Left lung (tissue), 10 donors: Measurements from ENCODE around the gene DNASE1. TPM values are rescaled to one million over a fixed set of nuclear protein-coding genes. Genes with fewer than 3 reads are reported as not detected.

Experiments used
- ATAC-seq: fragments of 200-7000 bp; cut with Tn5 transposase; one replicate; pipeline ENCODE4 v1.9.1; 2020; ENCODE audit warnings: moderate library complexity
- DNase-seq, 4 donors: peaks; one replicate each; pipeline ENCODE4 v3.0.0-alpha.2; 2013 to 2020
- H3K27ac ChIP-seq, 2 donors: fragments of 200-600 bp; sonication (generic) in 1 of 2; one replicate each; pipeline versions ENCODE4 v1.5.0 to v1.8.0; 2020 to 2021
- H3K27me3 ChIP-seq, 2 donors: fragments of 200-600 bp; sonication (generic) in 1 of 2; one replicate each; pipeline versions ENCODE4 v1.5.0 to v1.8.0; 2020 to 2021
- H3K36me3 ChIP-seq, 2 donors: fragments of 200-600 bp; sonication (generic) in 1 of 2; one replicate each; pipeline versions ENCODE4 v1.5.0 to v1.8.0; 2020 to 2021
- H3K4me1 ChIP-seq, 2 donors: fragments of 200-600 bp; one replicate each; pipeline ENCODE4 v1.8.0; 2021
- H3K4me3 ChIP-seq, 2 donors: fragments of 200-600 bp; sonication (generic) in 1 of 2; one replicate each; pipeline versions ENCODE4 v1.5.0 to v1.8.0; 2020 to 2021; ENCODE audit warnings: mild to moderate bottlenecking in 1 of 2
- H3K9me3 ChIP-seq, 2 donors: fragments of 200-600 bp; sonication (generic) in 1 of 2; one replicate each; pipeline versions ENCODE4 v1.5.0 to v1.8.0; 2020 to 2021
- intact Hi-C, 2 donors: fragments of 100-400 bp; cut with DNase I; formaldehyde crosslinking; loops; one replicate each; pipeline versions ENCODE4 v1.11.2 to v1.14.2; 2022
- polyA plus RNA-seq, 6 donors: library from polyadenylated mRNA; unstranded; fragments of 120-200 nt; gene quantifications; one replicate each; pipeline ENCODE4 v1.2.1, GENCODE V29; 2013; ENCODE audit not compliant: insufficient read length in 6 of 6
- total RNA-seq, 2 donors: library from RNA; stranded (reverse); fragmentation: NEBNext Ultra II Directional; extraction: Animal tissue kit (Norgen Biotek cat#: 25700); gene quantifications; one replicate each; pipeline ENCODE4 v1.2.1, GENCODE V29; 2021
- TF ChIP-seq, protein P1 (sequence below), 2 donors: fragments of 200-600 bp; sonication (generic) in 1 of 2; IDR thresholded peaks; one replicate each; pipeline versions ENCODE4 v1.5.0 to v1.8.0; 2021; ENCODE audit warnings: antibody characterized with exemption in 2 of 2
- donor health status: DM: no; HTN: yes; CAD: no.
- donor health status: DM: no; HTN: no; CAD: no.

The DNASE1 gene
- total and polyA plus RNA-seq, 8 donors = 14.6 to 30.0 (median 28.1) TPM

DNA sequence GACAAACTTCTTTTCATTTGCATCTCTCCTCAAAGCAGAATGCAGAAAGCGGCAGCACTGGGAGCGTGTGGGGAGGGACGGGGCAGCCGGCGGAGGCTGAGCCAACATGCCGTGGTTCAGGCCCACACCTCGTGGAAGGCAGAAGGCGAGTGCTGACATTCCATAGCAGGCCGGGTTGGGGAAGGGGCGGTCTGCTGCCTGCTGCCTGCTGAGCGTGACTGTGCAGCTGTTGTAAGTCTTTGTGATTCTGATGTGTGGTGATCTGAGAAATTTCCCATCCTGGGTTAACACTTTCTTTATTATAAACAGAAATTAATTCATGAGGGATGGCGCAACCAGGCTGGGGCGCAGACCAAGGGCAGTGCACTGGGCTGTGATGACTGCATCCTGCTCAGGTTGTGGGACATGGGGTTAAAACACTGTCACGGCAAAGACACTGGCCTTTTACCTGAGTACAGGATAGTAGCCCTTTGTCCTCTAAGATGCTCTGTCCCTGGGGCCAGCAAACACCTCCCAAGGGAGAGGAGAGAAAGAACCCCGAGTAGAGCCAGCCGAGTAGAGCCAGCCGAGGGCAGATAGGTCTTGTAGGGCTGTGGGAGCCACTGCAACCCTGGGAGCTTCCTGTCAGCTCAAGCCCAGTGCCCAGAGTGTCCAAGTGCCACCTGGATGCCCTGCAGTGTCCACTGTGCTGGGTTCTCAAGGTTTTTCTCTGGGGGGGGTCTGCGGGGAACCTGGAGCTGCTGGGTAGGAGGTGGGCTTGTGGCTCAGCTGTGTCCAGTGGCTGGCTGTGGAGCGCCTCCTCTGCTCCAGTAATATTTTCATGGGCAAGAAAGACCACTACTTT is 8.8 kb upstream of the DNASE1 start:
- no peak overlapping the region for H3K4me3 ChIP-seq
- intact Hi-C loops = no loop called here
- peak; percentile 9 for ATAC-seq

DNA sequence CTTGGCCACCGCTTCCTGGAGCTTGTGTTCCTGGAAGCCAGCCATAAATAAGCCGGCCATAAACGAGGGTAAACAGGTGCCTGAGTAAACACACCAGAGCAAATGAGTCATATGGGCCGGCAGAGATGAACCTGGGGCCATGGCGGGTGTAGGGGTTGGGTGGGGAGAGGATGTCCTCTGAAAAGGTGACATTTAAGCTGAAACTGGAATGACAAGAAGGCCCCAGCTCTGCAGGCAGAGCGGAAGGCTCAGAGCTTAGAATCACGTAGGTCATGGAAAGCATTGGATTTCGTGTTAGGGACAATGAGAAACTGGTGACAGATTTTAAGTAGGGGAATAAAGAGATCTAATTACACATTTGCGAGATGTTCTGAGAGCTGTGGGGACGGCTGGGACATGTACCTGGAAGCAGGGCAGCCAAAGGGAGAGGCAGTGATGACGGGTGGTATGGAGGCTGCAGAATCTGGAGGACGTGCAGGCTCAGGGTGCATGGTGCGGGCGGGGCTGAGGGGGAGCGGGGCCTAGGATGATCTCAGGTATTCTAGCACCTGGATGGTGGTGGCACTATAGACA is 8.1 kb upstream of the DNASE1 start:
- H3K27me3 ChIP-seq = no peaks in the 10 kb centered on the region
- ATAC-seq = peak; percentile 22
- intact Hi-C loops = no loop called here
- peaks cover 0 to 41% of the 10 kb centered on the region in 2 donors for H3K36me3 ChIP-seq
- H3K9me3 ChIP-seq = no peaks in the 10 kb centered on the region
- TF ChIP-seq, protein P1, sequence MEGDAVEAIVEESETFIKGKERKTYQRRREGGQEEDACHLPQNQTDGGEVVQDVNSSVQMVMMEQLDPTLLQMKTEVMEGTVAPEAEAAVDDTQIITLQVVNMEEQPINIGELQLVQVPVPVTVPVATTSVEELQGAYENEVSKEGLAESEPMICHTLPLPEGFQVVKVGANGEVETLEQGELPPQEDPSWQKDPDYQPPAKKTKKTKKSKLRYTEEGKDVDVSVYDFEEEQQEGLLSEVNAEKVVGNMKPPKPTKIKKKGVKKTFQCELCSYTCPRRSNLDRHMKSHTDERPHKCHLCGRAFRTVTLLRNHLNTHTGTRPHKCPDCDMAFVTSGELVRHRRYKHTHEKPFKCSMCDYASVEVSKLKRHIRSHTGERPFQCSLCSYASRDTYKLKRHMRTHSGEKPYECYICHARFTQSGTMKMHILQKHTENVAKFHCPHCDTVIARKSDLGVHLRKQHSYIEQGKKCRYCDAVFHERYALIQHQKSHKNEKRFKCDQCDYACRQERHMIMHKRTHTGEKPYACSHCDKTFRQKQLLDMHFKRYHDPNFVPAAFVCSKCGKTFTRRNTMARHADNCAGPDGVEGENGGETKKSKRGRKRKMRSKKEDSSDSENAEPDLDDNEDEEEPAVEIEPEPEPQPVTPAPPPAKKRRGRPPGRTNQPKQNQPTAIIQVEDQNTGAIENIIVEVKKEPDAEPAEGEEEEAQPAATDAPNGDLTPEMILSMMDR (IDR thresholded peaks at IDR 0.05) = no peak
- no peak for DNase-seq
- H3K4me3 ChIP-seq = no peak overlapping the region
- H3K27ac ChIP-seq = no peak overlapping the region
- no peaks in the 10 kb centered on the region for H3K4me1 ChIP-seq

More for the DNA sequence above, 8.8 kb upstream of the DNASE1 start:
- H3K27ac ChIP-seq = no peak overlapping the region
- no peaks in the 10 kb centered on the region for H3K27me3 ChIP-seq
- no peaks in the 10 kb centered on the region for H3K4me1 ChIP-seq
- TF ChIP-seq, protein P1 (IDR thresholded peaks at IDR 0.05) = no peak
- H3K9me3 ChIP-seq = no peaks in the 10 kb centered on the region
- peaks cover 0 to 45% of the 10 kb centered on the region in 2 donors for H3K36me3 ChIP-seq
- DNase-seq = peak in 2 of 4 donors; percentile 53 to 69

DNA sequence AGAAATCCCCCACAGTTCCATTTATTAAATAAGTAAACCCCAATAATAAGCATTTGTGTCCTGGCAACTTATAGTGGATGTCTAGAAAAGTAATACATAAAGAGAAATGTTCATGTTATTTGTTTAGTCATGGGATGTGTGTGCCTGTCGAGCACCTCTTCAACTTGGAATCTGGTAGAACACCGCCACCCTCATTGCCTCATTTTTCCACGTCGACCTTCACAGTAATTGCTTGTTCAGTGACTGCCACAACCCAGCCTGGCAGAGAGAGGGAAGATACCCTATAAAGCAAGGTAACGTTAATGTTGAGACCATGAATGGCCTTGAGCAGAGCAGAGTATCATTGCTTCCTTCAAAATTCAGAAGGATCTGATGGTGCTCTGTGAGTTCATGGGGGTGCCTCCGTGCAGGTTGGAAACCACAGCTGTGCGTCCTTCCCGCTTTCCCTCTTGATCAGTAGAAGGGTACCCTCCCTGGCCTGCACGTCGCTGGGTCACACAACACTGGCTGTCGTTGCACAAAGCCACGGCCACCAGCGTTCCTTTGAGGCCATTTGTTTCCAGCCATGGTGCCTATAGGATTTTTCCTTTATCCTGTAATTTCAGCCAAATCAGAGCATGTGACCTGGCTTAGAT is 3.7 kb upstream of the DNASE1 start:
- peak; percentile 73 for ATAC-seq

DNA sequence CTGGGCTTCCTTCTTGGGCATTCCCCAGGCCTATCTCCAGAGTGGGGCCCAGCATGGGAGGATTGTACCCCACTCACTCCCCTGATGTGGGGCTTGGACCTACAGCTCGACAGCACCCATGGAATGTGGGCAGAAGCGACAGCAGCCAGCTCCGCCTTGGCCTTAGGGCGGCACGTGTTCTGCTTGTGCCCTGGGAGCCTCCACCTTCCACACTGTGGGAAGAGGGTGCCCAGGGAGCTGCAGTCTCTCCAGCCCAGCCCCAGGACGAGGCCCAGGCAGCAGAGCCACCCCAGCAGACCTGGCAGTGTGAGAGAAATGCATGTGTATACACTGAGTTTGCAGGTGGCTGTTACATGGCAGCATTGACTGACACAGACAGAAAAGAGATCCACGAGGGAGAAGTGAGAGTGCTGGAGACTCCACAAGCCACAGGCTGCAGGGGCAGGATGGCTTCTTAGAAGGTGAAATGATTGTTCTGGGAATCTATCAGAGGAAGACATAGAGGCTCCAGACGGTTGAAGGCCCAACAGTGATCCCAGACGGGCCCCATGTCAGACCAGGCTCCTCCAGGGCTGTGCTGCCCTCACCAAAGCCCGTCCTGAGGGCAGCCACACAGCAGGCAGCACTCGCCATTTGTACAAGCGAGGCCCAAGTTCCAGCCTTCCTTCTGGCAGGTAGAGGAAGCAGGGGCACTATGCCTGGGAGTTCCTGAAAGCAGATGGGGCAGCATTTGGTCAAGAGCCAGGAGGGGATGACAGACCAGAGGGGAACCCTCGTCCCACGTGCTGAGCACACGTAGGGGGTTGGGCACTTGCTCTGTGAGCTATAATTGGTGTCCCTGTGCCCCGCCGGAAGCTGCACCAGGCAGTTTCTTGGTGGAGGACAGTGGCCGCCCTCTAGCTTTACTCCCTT is 2.8 kb upstream of the DNASE1 start:
- no peak for ATAC-seq
- TF ChIP-seq, protein P1 (IDR thresholded peaks at IDR 0.05) = no peak
- no peaks in the 10 kb centered on the region for H3K27me3 ChIP-seq
- peaks cover 0 to 45% of the 10 kb centered on the region in 2 donors for H3K36me3 ChIP-seq
- intact Hi-C loops = no loop called here
- DNase-seq = peak in 1 of 4 donors; percentile 58
- no peaks in the 10 kb centered on the region for H3K4me1 ChIP-seq
- no peak overlapping the region for H3K27ac ChIP-seq
- H3K9me3 ChIP-seq = no peaks in the 10 kb centered on the region
- no peak overlapping the region for H3K4me3 ChIP-seq

More for the DNA sequence above, 3.7 kb upstream of the DNASE1 start:
- Histone ChIP-seq H3K27ac (no peak overlapping the region), H3K36me3 (peaks cover 0 to 38% of the 10 kb centered on the region in 2 donors), H3K4me1 (no peaks in the 10 kb centered on the region), H3K9me3 (no peaks in the 10 kb centered on the region), H3K27me3 (no peaks in the 10 kb centered on the region), H3K4me3 (no peak overlapping the region)
- intact Hi-C loops = no loop called here
- peak in 3 of 4 donors; percentile 38 to 43 (median 39) for DNase-seq
- TF ChIP-seq, protein P1 (IDR thresholded peaks at IDR 0.05) = no peak
